Upper lobe of left lung (tissue), 6 donors: ENCODE data around the gene TMEM187. TPM values are rescaled to one million over a fixed set of nuclear protein-coding genes. Genes with fewer than 3 reads are reported as not detected.

Experiments used
- ATAC-seq, 2 donors: fragments of 200-7000 bp; cut with Tn5 transposase; one replicate each; pipeline ENCODE4 v1.9.1; 2022; ENCODE audit warnings: mild to moderate bottlenecking in 2 of 2, moderate library complexity in 2 of 2; ENCODE audit not compliant: low FRiP score in 2 of 2
- DNase-seq, 2 donors: peaks; one replicate each; pipeline ENCODE4 v3.0.0-alpha.2; 2019 to 2020
- H3K27ac ChIP-seq, 4 donors: fragments of 200-600 bp; sonication (generic); one replicate each; pipeline ENCODE4 v1.5.1; 2016 to 2019
- H3K27me3 ChIP-seq, 4 donors: fragments of 200-600 bp; sonication (generic); one replicate each; pipeline ENCODE4 v1.5.1; 2017 to 2019
- H3K36me3 ChIP-seq, 4 donors: fragments of 200-600 bp; sonication (generic); one replicate each; pipeline ENCODE4 v1.5.1; 2016 to 2019
- H3K4me1 ChIP-seq, 4 donors: fragments of 200-600 bp; sonication (generic); one replicate each; pipeline ENCODE4 v1.5.1; 2018 to 2019
- H3K4me3 ChIP-seq, 4 donors: fragments of 200-600 bp; sonication (generic); one replicate each; pipeline ENCODE4 v1.5.1; 2017 to 2019; ENCODE audit warnings: mild to moderate bottlenecking in 2 of 4, moderate library complexity in 1 of 4
- H3K9me3 ChIP-seq, 4 donors: fragments of 200-600 bp; sonication (generic); one replicate each; pipeline ENCODE4 v1.5.1; 2018 to 2019
- CTCF ChIP-seq, 6 experiments: fragments of 450-650 bp in 4 of 6; fragments of 200-600 bp in 2 of 6; sonication (generic) in 2 of 6; IDR thresholded peaks; one replicate each; pipeline ENCODE4 v1.5.1; 2016 to 2019; ENCODE audit warnings: antibody characterized with exemption in 6 of 6
- EP300 ChIP-seq, 4 donors: sonication (generic); formaldehyde crosslinking; IDR thresholded peaks; one replicate each; pipeline ENCODE4 v1.5.1; 2017; ENCODE audit warnings: antibody characterized with exemption in 4 of 4, control low read depth in 2 of 4
- POLR2A ChIP-seq, 4 donors: fragments of 450-650 bp; IDR thresholded peaks; one replicate each; pipeline ENCODE4 v1.5.1; 2016 to 2017; ENCODE audit warnings: antibody characterized with exemption in 4 of 4, mild to moderate bottlenecking in 2 of 4
- POLR2AphosphoS5 ChIP-seq, 2 donors: sonication (generic); formaldehyde crosslinking; IDR thresholded peaks; one replicate each; pipeline ENCODE4 v1.5.1; 2017; ENCODE audit warnings: antibody characterized with exemption in 2 of 2
- WGBS, 2 donors: methylation state at CpG; one replicate each; pipeline ENCODE4 v1.1.5; 2017 to 2018; 5-methylcytosine and 5-hydroxymethylcytosine counted together
- total RNA-seq, 6 donors: library from RNA; depleted of rRNA in 4 of 6; stranded (reverse); fragments of >200 nt in 4 of 6; gene quantifications; one replicate each; pipeline versions ENCODE4 v1.1.0 to v1.2.1, GENCODE V29; 2016 to 2021
- donor health status: DM: no; HTN: no; CAD: no; lungs with moderate emphysema.
- donor health status: DM: no; HTN: yes; CAD: no; lungs with severe emphysema.

Gene TMEM187
- total RNA-seq, 6 donors from 2014 or later = 2.1 to 17.7 (median 5.0) TPM

DNA sequence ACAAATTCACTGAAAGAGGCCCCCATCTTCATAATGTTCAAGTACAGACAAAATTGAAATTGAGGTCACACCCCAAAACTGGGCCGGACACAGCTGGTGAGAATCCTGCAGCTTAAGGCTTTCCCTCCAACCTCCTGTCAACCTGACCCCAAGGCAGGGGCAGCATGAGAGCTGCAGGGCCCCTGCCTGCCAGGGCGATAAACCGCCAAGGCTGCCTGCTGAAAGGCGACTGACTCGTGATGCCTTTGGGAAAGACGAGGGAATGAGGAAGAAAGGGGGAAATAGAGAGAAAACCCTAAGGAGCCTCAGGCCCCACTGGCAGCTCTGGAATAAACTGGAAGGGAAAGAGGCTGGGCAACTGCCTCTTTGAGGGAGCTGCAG, 54.5 kb downstream of the TMEM187 start:
- H3K9me3 ChIP-seq = no peaks in the 10 kb centered on the region
- no peak overlapping the region for H3K27ac ChIP-seq
- 85 to 95% methylated on average over 3 to 6 of the region's 6 CpGs for WGBS, 2 donors
- H3K36me3 ChIP-seq = peaks cover 0 to 50% (median 20%) of the 10 kb centered on the region in 4 donors
- H3K27me3 ChIP-seq = no peaks in the 10 kb centered on the region
- TF ChIP-seq CTCF (IDR thresholded peaks at IDR 0.05) (no peak), POLR2A (IDR thresholded peaks at IDR 0.05) (no peak), POLR2AphosphoS5 (IDR thresholded peaks at IDR 0.05) (no peak), EP300 (IDR thresholded peaks at IDR 0.05) (no peak)
- no peaks in the 10 kb centered on the region for H3K4me1 ChIP-seq
- ATAC-seq (no peak), DNase-seq (no peak)
- no peak overlapping the region for H3K4me3 ChIP-seq

DNA sequence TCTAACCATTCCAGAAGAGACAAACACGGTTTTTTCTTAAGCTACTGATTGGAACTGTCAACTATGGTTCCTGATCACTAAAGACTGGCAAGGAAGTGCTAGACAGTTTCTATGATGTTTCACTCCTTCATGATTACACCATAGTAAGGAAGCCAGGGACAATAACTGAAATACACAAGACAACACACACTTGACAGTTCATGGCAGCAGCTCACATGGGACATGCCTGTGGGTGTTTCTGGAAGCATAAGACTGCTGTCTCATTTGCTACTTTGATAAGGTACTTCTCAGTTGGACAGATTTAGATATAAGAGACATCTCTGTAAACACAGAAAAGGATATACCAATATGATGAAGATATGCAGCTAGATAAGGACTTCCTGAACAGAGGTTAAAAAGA, 55.4 kb downstream of the TMEM187 start:
- H3K36me3 ChIP-seq = peaks cover 0 to 54% (median 21%) of the 10 kb centered on the region in 4 donors
- TF ChIP-seq POLR2A (IDR thresholded peaks at IDR 0.05) (no peak), EP300 (IDR thresholded peaks at IDR 0.05) (no peak), CTCF (IDR thresholded peaks at IDR 0.05) (no peak), POLR2AphosphoS5 (IDR thresholded peaks at IDR 0.05) (no peak)
- H3K9me3 ChIP-seq = no peaks in the 10 kb centered on the region
- no peak overlapping the region for H3K4me3 ChIP-seq
- WGBS, 2 donors = 48 to 82% methylated on average over 1 of the region's 1 CpG
- no peak for DNase-seq
- ATAC-seq = no peak
- no peaks in the 10 kb centered on the region for H3K27me3 ChIP-seq
- H3K4me1 ChIP-seq = no peaks in the 10 kb centered on the region
- no peak overlapping the region for H3K27ac ChIP-seq

- Histone ChIP-seq H3K4me3 (no peak overlapping the region), H3K9me3 (no peaks in the 10 kb centered on the region), H3K27me3 (no peaks in the 10 kb centered on the region), H3K27ac (no peak overlapping the region), H3K4me1 (no peaks in the 10 kb centered on the region), H3K36me3 (peaks cover 0 to 54% (median 21%) of the 10 kb centered on the region in 4 donors)
- 74 to 88% methylated on average over 5 to 13 of the region's 13 CpGs for WGBS, 2 donors
- TF ChIP-seq POLR2A (IDR thresholded peaks at IDR 0.05) = no peak
- no peak for TF ChIP-seq CTCF (IDR thresholded peaks at IDR 0.05)
- TF ChIP-seq EP300 (IDR thresholded peaks at IDR 0.05) = no peak
- no peak for TF ChIP-seq POLR2AphosphoS5 (IDR thresholded peaks at IDR 0.05)
- DNase-seq (no peak), ATAC-seq (no peak)
Measured at GRCh38 chrX:154028502-154029184, 56.1 kb downstream of the TMEM187 start.

GRCh38 chrX:154029439-154029838, 56.9 kb downstream of the TMEM187 start:
- peaks cover 0 to 54% (median 21%) of the 10 kb centered on the region in 4 donors for H3K36me3 ChIP-seq
- TF ChIP-seq POLR2AphosphoS5 (IDR thresholded peaks at IDR 0.05) (no peak), CTCF (IDR thresholded peaks at IDR 0.05) (no peak), EP300 (IDR thresholded peaks at IDR 0.05) (no peak), POLR2A (IDR thresholded peaks at IDR 0.05) (no peak)
- no peak overlapping the region for H3K4me3 ChIP-seq
- ATAC-seq = no peak
- H3K27me3 ChIP-seq = no peaks in the 10 kb centered on the region
- no peaks in the 10 kb centered on the region for H3K4me1 ChIP-seq
- no peak for DNase-seq
- H3K27ac ChIP-seq = no peak overlapping the region
- 83 to 84% methylated on average over 3 to 8 of the region's 8 CpGs for WGBS, 2 donors
- H3K9me3 ChIP-seq = no peaks in the 10 kb centered on the region

GRCh38 chrX:154030266-154030665, 57.7 kb downstream of the TMEM187 start:
- Histone ChIP-seq H3K27ac (no peak overlapping the region), H3K4me3 (no peak overlapping the region), H3K27me3 (no peaks in the 10 kb centered on the region), H3K36me3 (peaks cover 0 to 54% (median 21%) of the 10 kb centered on the region in 4 donors), H3K4me1 (no peaks in the 10 kb centered on the region), H3K9me3 (no peaks in the 10 kb centered on the region)
- DNase-seq (no peak), ATAC-seq (no peak)
- 87 to 94% methylated on average over 13 to 20 of the region's 20 CpGs for WGBS, 2 donors
- TF ChIP-seq POLR2AphosphoS5 (IDR thresholded peaks at IDR 0.05) = no peak
- no peak for TF ChIP-seq EP300 (IDR thresholded peaks at IDR 0.05)
- TF ChIP-seq CTCF (IDR thresholded peaks at IDR 0.05) = no peak
- no peak for TF ChIP-seq POLR2A (IDR thresholded peaks at IDR 0.05)
